ENCODE data around the gene CEP95.

CEP95 gene

GRCh38 chr17:64515829-64516228, 9.1 kb downstream of the CEP95 start:
- DNase-seq, result no peak

- DNase-seq, result no peak
Measured at GRCh38 chr17:64519601-64520000, 12.8 kb downstream of the CEP95 start.

DNA sequence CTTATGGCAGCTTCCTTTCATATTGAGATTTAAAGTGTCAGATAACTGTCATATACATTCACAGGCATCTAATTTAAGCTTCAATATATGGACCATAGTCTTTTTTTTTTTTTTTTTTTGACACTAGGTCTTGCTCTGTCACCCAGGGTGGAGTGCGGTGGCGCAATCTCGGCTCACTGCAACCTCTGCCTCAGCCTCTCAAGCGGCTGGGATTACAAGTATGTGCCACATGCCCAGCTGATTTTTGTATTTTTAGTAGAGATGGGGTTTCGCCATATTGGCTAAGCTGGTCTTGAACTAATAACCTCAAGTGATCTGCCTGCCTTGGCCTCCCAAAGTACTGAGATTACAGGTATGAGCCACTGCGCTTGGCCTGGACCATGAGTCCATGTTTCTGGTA, 13.6 kb downstream of the CEP95 start:
- DNase-seq, result no peak

DNA sequence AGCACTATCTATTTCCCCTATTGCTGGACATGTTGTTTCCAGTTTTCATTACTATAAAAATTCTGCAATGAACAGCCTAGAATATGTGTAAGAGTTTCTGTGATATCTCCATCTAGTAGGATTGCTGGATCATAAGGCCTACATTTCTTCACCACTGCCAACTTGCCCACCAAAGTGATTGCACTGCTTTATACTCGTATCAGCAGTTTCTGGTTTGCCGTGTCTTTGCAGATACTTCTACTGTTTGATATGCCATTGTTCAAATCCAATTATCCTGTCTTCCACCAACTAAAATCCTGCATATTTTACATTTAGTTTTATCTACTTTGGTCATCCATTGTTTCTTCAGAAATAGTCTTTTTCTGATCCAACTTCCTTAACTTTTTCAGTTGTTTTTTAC, 21.1 kb downstream of the CEP95 start:
- DNase-seq, result no peak

DNA sequence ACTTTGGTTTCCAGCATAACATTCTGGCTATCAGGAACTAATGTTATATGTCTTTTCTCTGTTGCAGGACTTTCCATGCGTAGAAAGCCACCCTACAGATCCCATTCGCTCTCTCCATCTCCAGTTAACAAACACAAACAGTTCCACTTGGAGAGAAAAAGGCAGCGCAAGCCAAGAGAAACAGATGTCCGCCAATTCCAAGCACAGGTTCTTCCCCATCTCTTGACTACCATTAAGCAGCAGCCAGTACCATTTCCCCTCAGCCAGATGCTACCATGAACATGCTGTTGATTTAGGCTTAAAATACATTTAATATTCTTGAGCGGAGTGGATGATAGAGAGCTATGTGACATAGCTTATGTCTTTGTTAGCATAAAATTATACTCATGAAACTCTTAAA, 22.4 kb downstream of the CEP95 start:
- no peak for DNase-seq

- peak; percentile 48 for DNase-seq
Measured at GRCh38 chr17:64531955-64532371, 25.2 kb downstream of the CEP95 start.

GRCh38 chr17:64532409-64532808, 25.6 kb downstream of the CEP95 start:
- no peak for DNase-seq

DNA sequence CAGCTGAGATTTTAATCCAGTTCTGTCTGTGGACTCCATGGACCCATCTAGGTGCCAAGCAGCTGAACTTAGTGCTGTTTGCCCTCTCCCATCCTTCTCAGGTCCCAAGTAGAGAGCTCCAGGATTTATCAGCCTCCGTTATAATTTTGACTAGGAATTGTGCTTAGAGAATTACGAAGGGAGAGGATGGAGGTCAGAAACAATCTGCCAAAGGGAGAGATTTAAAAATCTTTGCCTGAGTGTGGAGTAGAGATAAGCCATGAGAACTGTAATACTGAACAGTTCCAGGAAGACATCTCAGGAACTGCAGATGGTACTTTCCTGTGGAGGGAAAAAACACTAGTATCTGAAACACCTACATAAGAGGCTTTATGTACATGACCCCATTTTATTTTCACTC, 27.0 kb downstream of the CEP95 start:
- DNase-seq, result no peak

- DNase-seq, result no peak
Measured at GRCh38 chr17:64534187-64534586, 27.4 kb downstream of the CEP95 start.

DNA sequence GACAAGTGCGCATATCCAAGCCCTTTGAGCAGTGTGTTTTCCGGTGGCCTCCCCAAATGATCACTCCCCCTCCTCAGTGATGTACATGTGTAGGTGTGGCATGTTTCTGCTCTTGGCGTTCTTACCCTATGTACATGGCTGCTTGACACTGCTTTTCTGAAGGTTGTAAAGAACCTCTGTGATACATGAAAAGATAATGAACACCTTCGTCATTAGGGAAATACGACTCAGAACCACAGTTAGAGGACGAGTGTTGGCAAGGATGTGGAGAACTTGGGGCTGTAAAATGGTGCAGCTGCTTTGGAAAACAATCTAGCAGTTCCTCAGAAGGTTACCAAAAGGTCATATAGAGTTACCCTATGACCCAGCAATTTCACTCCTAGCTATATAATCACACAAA, 28.6 kb downstream of the CEP95 start:
- no peak for DNase-seq

GRCh38 chr17:64536913-64537312, 30.1 kb downstream of the CEP95 start:
- DNase-seq, result no peak

DNA sequence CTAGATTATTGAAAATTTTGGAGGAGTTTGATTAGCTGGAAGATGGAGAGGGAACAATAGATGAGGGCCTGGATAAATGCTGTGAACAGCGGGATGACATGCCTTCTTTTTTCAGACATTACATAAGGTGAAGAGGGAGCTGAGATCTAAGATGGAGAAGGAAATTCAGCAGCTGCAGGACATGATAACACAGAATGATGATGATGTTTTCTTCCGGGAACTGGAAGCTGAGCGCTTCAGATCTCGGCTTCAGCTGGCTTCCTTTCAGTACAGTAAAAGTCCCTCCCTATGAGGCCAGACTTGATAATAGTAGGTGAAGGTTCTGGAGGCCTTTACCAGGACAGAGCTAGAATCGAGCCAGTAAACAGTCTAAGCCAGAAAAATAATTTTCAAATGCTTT, 30.7 kb downstream of the CEP95 start:
- DNase-seq, result no peak

DNA sequence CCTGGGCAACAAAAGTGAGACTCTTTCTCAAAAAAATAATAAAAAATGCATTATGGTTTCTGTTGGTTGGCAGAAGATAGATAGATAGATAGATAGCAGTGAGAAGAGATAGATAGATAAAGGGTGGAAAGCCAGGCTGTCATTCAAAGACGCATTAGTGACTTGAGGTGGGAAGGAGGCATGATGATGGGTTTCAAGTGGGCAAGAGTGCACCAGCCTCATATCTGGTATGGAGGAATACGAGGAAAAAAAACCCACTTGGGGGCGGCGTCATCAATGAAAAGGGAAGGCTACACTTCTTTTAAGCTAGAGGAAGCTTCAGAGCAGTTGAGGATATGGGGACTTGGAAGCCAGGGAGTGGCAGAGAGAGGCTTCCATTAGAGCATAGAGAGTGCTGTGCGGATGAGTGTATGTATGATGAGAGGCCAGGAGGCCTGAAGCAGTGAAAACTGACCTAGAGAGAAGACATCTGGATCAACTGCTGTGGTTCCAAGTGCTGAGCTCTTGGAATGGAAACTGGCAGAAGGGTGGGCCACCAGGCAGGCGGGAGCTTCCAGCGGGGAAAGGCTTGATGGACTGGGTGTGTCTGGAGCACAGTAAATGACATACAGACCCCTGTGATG, 31.8 kb downstream of the CEP95 start:
- no peak for DNase-seq

DNA sequence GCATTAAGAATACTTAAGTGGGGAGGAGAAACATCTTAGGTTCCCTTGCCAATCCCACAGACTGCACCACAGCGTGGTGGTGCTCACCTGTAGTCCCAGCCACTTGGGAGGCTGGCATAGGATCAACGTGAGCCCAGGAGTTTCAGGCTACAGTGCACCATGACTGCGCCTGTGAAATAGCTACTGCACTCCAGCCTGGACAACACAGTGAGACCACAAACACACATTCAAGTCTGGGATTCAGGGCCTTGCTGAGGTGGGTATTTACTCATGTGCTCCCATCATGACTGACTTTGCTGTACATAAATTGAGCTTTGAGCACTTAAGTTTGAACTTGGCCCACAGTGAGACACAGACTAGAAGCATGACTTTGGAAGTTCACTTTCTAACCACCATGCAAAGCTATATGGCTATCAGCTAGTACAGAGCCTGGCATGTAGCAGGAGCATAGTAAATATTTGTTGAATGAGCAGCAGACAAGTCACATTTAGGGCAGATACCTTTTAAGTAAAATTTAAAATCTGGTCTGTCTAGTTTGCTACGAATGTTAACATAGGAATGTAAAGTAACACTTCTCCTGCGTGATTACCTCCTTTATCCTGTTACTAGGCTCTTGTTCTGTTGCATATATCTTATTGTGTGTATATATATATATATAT, 33.5 kb downstream of the CEP95 start:
- DNase-seq, result no peak

GRCh38 chr17:64544742-64545141, 38.0 kb downstream of the CEP95 start:
- DNase-seq, result no peak

DNA sequence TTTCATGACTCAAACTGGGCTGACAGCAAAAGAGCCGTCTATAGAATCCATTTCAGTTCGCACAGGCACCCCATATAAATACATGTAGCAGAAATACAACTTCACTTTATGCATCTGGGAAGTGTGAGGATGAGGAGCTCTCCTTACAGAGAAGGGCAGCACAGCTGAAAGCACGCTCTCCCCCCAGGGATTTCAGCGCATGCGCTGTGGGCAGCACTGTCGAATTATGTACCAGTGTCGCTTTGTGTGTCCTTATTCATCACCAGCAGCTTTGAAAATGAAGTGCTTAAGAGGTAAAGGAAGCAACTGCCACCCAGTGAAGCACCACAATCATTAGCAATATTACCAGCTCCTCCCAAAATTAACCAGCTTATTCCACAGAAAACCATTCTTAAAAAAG, 39.9 kb downstream of the CEP95 start:
- no peak for DNase-seq

DNA sequence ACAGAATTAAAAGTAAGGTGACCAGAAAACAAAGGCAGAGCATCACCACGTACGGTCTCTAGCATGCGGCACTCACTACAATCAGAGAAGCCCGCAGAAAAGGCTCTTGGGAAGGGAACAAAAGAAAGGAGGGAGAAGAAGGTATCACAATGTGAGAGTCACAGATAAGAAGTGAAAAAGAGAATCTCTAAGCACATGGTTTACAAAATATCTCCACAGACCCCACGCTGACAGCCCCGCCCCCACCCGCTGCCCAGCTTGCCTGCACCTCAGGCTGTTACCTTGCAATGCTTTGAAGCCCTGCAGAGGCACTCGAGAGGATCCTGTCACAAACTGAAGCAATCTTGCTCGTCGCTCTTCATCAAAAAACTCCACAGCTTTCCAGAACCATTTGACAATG, 40.5 kb downstream of the CEP95 start:
- DNase-seq, result no peak

DNA sequence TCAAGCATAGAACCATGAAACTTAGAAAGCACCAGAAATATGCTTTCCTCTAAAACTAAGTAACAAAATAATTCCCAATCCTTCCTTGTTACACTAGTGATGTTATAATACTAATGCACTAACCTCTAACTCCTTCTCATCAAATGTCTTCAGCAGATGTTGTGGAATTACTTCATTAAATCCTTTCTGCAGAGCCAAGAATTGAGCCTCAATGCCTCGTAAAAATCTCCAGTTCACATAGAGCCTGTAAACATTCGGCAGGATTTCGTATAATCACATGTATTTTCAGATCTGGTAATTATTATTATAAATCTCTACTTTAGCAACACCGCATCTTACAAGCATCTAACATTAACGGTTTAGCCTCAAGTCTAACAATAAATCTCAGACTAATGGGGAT, 44.7 kb downstream of the CEP95 start:
- DNase-seq, result no peak

DNA sequence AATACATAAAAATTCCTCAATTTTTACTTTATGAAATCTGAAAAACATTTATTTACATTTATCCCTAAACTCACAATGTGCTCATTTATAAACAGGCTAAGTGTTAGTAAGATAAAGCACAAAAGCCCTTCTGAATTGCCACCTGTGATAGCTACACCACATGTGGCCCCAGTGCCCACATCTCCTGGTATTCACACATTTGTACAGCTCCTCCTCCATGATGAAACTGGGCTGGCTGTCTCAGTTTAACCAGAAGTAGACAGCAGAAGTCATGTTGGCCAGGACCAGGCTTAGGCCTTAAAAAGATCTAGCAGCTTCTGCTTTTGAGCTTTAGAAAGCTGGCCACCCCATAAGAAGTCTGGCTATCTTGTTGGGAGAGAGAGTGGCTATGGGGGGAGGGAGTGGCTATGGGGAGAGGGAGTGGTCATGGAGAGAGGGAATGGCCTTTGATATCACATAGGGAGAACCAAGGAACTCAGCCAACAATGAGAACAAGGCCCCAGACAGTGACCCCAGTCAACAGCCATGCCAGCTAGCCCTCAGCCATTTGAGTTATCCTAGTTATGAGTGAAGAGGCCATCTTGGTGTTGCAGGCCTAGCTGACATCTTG, 47.4 kb downstream of the CEP95 start:
- no peak for DNase-seq

DNA sequence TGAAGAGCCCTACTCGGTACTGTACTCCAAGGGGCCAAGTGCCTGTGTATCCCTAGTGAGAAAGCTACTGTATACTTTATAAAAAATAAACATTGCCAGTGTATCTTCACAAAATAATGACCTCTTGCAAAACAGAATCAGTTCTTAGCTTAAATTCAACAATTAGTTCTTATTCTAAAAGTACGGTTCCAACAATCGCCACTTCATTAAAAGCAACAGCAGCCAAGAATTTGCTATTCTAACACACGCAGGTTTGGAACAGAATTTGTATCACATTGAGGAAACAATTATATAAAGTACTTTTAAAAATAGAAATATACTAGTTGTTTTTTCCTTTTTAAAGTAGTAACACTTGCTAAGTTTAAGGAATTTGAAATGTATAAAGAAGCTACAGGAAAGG, 48.5 kb downstream of the CEP95 start:
- no peak for DNase-seq

DNA sequence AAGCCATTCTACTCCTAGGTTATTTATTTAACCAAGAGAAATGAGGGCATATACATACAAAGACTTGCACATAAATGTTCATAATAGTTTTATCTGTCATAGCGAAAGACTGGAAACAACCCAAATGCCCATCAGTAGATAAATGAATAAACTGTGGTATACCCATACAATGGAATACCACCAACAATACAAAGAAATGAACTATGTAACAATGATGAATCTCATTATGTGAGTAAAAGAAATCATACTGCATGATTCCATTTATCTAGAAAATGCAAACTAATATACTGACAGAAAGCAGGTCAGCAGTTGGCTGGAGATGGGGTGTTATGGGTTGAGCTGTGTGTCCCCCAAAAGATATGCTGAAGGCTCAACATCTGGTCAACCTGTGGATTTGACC, 57.3 kb downstream of the CEP95 start:
- no peak for DNase-seq

- DNase-seq, result no peak
Measured at GRCh38 chr17:64565563-64565962, 58.8 kb downstream of the CEP95 start.

DNA sequence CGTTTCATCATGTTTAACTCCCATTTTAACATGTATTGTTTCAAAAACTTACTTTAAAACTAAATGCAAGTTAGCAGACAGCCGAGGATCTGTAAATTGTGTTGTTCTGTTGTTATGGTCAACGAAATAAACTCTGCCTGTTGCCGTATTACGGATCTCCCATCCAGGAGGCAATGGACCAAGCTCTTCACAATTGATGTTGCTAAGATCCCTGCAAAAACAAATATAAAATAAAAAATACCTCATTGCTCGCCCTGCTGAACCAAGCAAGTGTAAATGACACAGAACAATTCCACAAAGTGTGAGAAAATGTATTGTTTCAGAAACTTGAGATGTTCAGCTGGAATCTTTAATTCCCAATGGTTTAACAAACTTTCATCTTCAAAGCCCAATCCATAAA, 65.0 kb downstream of the CEP95 start:
- no peak for DNase-seq

- DNase-seq, result peak; percentile 52
Measured at GRCh38 chr17:64572682-64573154, 65.9 kb downstream of the CEP95 start.

All from fibroblast of skin of abdomen (primary cell).